AG09309 (cell line): ENCODE measurements around the gene FREY1.

Experiments used
- DNase-seq: peaks from one replicate; pipeline ENCODE4 v3.0.0-alpha.2; 2010; ENCODE audit warnings: low read depth
- H3K4me3 ChIP-seq: 2 replicates; pipeline ENCODE4 v1.5.1; 2011; ENCODE audit warnings: mild to moderate bottlenecking, low read depth, low read length, moderate library complexity; ENCODE audit not compliant: control insufficient read depth
- TF ChIP-seq, protein P1 (sequence below): IDR thresholded peaks from 2 replicates; pipeline ENCODE4 v1.5.1; 2011; ENCODE audit warnings: mild to moderate bottlenecking, low read depth, low read length, inconsistent platforms; ENCODE audit not compliant: insufficient read depth, control insufficient read depth; ENCODE audit errors: missing control alignments

FREY1 gene

DNA sequence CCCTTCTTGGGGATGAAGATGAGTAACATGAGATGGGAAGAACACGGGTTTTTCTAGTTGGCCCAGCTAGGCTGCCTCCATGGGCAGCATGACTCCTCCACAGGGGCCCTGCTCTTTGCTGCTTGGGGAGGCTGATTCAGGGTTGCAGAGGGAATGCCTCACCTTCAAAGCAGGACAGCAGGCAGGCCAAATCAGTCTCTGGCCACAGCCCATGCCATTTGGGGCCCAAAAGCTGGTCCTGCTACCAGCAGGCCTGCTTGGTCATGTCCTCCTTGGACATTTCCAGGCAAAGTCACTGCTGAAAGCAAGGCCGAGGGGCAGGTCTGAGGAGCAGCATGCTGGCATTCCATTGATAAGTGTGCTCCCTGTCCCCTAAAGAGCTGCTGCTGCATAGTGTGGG is 35.4 kb downstream of the FREY1 start:
- TF ChIP-seq, protein P1, sequence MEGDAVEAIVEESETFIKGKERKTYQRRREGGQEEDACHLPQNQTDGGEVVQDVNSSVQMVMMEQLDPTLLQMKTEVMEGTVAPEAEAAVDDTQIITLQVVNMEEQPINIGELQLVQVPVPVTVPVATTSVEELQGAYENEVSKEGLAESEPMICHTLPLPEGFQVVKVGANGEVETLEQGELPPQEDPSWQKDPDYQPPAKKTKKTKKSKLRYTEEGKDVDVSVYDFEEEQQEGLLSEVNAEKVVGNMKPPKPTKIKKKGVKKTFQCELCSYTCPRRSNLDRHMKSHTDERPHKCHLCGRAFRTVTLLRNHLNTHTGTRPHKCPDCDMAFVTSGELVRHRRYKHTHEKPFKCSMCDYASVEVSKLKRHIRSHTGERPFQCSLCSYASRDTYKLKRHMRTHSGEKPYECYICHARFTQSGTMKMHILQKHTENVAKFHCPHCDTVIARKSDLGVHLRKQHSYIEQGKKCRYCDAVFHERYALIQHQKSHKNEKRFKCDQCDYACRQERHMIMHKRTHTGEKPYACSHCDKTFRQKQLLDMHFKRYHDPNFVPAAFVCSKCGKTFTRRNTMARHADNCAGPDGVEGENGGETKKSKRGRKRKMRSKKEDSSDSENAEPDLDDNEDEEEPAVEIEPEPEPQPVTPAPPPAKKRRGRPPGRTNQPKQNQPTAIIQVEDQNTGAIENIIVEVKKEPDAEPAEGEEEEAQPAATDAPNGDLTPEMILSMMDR: no peak
- no peak for DNase-seq
- H3K4me3 ChIP-seq: no peak overlapping the region

DNA sequence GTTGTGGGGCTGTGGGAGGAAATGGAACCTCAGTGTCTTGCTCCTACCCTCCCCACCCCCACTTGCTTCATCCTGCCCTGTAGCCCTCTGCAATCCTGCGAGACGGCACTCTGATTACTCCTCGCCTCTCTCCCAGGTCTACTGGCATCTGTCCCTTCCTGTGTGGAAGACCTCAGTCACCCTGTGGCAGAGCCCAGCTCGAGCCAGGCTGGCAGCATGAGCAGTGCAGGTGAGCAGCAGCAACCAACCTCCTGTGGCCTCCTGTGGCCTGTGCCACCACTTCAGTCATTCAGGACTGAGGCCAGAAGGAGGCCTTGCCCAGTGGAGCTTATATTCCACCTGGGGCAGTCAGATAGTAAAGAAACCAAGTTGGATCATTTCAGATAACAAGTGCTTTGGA is 36.4 kb downstream of the FREY1 start:
- TF ChIP-seq, protein P1: no peak
- no peak for DNase-seq
- H3K4me3 ChIP-seq: no peak overlapping the region

DNA sequence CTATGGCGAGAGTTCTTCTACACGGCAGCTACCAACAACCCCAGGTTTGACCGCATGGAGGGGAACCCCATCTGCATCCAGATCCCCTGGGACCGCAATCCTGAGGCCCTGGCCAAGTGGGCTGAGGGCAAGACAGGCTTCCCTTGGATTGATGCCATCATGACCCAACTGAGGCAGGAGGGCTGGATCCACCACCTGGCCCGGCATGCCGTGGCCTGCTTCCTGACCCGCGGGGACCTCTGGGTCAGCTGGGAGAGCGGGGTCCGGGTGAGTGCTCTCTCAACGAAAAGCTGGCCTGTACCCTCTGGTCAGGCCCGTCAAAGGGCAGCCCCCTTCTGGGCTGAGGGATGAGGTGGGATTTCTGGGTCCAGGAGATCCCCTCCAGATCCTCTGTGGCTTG is 37.5 kb downstream of the FREY1 start:
- no peak for DNase-seq
- H3K4me3 ChIP-seq: no peak overlapping the region
- TF ChIP-seq, protein P1: no peak

DNA sequence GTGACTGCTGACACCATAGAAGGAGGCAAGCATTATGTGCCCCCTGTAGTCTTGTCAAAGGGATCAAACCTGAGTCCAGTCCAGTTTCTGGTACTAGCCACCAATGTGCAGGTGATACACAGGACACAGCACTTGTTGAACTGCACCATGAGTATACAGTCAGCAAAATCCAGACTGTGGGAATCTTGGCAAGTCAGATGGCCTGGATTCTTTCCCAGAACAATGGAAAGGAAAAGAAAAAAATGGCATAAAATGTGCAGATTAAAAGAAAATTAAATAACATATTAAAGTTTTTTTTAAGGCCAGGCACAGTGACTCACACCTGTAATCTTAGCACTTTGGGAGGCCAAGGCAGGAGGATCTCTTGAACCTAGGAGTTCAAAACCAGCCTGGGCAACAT is 43.0 kb downstream of the FREY1 start:
- H3K4me3 ChIP-seq: no peak overlapping the region
- TF ChIP-seq, protein P1: no peak
- DNase-seq: no peak

DNA sequence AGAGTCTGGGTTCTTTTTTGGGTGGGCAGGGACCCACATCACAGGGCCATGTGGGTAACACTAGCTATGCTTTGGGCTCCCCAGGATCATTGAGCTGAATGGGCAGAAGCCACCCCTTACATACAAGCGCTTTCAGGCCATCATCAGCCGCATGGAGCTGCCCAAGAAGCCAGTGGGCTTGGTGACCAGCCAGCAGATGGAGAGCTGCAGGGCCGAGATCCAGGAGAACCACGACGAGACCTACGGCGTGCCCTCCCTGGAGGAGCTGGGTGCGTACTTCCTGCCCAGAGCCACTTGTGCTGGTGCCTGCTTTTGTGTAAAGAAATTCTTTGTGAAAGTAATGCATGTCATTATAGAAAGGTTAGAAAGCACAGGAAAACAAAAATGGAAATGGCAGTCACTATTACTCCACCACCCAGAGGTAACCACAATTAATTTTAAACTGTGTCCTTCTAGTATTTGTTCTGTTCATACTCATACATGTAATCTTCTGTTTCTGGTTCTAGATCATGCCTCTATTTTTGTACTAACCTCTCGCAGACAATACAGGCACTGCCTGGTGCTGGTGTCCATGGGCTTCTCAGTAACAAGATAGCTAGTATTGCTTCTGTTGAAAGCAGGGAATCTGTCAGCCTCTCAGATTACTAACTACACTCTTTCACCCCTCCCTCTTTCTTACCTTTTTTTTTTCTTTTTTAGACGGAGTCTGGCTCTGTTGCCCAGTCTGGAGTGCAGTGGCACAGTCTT is 46.1 kb downstream of the FREY1 start:
- no peak overlapping the region for H3K4me3 ChIP-seq
- TF ChIP-seq, protein P1: no peak
- DNase-seq: no peak

DNA sequence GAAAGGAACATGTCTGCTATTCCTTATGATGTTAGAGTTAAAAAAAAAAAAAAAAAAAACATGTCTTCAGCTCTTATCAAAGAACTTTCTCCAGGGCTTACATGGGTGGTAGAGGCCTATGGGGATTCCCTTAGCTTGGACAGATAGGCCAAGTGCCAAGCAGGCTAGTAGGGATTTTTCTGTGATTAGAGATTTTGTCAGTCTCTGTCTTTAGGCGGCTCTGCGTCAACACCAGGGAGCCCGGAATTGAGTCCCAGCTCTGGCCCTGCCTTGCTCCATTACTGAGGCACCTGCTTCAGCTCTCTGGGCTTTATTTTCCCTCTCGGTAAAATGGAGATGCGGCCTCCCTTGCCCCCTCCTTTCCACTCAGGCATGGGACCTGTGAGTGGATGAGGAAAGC is 46.7 kb downstream of the FREY1 start:
- no peak for DNase-seq
- TF ChIP-seq, protein P1: no peak
- H3K4me3 ChIP-seq: no peak overlapping the region

DNA sequence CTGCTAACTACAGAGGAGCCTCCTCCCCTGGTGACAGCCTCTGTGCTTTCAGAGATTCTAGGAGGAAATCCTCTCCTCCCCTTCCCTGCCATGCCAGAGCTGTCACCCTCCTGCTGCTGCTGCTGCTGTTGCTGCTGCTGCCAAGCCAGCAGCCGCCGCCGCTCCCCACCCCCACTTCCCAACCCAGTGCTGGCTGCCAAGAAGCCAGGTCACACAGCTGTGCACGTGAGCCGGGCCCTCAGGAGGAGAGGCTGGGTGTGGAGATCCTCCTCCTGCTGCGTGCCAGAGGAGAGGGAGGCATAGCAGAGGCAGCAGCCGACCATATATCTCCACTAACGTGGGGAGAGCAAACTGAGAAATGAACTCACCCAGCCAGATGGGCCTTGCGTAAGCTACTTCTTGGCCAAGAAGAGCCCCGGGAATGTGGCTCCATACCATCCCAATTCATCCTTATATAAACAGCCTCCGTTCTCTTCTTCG is 47.4 kb downstream of the FREY1 start:
- no peak overlapping the region for H3K4me3 ChIP-seq
- peak; percentile 99 for DNase-seq
- TF ChIP-seq, protein P1: no peak
